ENCODE measurements around the gene COPS8.

COPS8 gene

DNA sequence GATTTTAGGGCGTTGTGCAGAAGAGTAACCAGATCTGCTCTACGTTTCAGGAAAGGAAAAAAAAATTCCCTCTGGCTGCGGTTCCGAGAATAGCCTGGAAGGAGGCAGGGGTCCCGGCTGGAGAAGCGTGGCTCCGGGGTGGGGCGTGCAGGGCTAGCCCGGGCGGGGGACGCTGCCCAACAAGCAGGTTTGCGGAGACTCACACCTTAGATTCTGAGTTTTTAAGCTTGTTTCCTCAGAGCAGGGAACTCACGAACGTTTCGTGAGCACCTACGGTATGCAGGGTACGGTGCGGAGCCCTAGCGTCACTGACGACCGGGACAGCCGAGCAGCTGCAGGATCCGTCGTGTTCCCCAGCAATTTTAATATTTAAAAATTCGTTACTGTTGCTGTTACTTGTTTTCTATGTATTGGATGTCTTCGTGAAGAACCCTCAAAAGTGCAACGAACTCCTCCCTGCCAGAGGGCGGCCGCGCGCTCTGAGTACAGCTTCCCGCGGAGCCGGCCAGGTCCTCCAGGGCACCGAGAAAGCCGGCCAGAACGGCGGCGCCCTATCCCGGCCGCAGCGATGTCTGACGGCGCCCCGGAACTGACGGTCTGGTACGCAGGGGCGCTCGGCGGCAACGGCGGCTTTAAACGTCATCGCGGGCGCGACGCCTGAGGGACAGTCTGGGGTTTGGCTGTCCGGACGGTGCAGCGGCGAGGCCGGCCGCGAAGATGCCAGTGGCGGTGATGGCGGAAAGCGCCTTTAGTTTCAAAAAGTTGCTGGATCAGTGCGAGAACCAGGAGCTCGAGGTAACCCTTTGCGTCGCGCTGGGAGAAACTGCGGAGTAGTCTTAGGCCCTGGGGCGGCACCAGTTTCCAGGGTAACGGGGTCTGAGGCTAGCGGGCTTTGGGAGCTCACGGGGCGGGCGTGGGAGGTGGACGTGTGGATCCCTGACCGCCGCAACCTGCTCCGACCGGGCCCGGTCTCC lies at the start of gene COPS8:
COPS8 (plus strand) TSS at position 642 of the 974 bp plus-strand sequence; CDS start at position 718, 76 bp downstream.
- peak; percentile 64 to 92 for DNase-seq

DNA sequence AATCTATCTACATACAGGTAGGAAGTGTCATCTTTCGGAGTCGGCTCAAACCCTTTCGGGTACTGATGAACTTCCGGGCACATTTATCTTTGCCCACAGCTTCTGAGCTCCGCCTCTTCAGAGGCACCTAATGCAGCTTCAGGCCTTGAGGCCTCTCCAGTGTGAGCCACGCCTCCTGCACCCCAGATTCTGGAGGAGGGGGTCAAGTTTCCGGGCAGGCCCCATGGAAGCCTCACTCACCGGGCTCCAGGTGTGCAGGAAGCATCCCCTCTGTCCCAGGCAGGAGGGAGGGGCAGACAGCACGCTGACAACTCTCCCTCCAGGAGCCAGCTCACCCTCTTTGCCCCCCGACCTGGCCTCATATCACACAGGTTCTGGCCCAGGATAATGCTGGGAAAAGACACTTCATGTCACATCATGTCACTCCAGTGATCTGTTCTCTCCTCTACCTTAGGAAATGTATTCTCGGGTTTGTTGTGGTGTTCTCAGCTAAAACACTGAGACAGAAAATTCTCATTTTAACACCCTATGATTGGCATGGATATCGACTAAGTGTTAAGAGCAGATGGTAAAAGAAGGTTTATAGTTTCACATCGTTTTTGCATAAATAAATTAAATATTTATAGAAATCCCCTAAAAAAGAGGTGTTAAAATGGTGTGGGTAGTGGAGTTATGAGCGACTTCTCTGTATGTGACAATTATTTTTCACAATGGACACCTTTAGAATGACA lies 46.2 kb upstream of the COPS8 start:
- DNase-seq = no peak

DNA sequence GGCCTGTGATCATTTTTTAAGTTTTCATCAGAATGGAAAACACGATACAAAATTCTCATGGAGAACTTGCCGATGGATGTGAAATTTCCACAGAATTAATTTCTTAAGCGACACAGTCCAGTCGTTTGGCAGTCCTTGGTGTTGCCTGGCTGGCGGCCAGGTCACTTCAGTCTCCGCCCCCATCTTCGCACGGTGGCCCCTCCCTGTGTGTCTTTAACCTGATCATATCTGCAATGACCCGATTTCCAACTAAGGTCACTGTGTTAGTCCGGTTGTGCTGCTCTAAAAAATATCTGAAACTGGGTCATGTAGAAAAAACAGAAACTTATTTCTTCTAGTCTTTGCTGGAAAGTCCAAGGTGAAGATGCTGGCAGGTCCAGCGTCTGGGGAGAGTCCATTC lies 44.5 kb upstream of the COPS8 start:
- no peak for DNase-seq

DNA sequence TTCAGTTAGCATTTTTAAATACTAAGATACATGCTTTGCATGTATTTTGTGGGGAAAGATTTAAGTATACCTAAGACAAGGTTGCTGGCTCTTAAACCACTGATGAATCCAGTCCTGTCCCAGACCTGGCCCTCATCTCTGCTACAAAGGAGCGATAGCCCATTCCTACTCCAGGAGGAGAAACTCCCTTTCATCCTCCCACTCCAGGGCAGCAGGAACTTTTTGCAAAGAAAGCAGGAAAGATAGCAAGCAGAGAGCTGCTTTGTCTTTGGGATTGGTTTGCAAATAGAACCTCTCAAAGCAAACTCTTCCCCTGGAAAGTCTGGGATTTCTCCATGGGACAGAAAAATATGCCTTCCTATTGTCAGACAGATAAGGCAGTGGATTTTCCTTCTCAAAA lies 43.6 kb upstream of the COPS8 start:
- no peak for DNase-seq

DNA sequence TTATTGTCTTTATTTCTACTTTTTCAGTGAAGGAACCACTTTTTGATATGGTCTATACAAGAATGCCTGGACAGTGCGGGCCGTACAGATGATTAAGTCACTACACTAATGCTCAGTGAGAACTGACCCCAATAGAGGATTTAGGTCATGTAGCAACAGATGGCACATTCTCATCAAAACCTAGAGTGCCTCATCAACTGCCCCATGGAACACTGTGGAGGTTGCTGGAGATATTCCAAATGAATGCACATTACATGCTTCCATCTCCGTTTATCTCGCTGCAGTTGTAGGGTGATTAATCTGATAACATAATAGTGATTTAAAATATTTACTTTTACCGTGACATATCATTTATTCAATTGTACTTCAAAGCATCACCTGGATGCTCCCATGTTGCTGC lies 41.8 kb upstream of the COPS8 start:
- no peak for DNase-seq

DNA sequence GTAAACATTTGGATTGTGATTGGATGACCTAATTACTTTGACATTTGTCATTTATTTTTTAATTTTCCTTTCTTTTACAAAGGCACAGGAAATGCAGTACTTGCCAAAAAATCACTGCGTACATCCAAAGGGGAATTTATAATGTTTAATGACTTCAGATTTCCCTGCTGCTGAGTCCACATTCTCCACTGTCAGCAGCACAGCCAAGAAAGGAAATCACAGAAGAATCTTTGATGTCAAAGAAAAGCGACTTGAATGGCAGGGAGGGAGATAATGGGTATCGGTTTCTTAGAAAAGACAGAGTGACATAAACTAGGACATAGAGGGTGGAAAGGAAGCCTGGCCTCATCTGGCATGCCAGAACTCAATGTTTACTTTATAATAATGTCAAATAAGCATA lies 41.4 kb upstream of the COPS8 start:
- no peak for DNase-seq

DNA sequence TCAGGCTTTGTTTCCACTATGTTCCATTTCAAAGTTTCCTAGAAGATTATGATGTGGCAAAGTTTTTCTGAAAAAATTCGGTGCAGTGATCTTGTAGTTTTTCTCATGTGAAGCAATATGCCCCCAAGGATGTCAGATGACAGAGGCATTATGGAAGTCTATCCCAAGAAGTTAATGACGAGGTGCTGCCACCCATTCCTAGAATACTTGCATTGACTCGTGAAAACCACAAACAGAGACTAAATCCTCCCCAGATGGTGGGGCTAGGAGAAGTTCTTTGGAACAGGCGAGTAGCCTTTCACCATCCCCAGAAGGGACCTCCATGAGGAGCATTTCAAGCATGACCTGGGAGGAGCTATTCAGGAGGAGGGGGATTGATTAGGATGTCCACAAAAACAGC lies 40.2 kb upstream of the COPS8 start:
- DNase-seq = no peak

DNA sequence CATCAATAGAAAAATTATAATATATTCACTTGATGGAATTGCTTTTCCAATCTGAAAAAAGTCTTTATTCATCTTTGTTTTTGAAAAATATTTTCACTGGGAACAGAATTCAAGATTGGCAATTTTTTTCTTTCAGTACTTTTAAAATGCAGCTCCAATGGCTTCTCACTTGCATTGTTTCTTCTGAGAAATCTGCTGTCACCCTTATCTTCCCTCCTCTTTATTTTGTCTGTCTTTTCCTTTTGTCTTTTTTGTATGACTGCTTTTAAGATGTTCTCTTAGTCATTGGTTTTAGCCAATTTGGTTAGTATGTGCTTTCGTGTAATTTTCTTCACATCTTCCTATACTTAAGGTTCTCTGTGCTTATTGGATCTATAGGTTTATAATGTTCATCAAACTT lies 37.1 kb upstream of the COPS8 start:
- DNase-seq = no peak

DNA sequence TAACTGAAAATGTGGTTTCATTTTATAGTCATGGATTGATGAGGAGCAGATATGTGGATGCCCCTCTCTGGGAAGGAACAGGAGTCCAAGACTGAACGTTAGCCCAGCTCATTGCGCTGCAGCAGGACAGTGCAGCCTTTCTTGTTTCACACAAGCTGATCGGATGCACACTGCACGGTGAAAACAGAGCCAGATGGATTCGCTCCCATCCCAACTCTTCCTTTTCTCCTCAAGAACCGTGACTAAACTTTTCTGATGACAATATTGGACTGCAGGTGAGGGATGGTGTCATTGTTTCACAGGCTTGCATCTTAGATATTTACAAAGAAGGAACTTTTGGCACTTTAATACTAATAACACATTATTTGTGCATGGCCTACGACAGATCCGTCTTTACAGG lies 33.8 kb upstream of the COPS8 start:
- DNase-seq = no peak

DNA sequence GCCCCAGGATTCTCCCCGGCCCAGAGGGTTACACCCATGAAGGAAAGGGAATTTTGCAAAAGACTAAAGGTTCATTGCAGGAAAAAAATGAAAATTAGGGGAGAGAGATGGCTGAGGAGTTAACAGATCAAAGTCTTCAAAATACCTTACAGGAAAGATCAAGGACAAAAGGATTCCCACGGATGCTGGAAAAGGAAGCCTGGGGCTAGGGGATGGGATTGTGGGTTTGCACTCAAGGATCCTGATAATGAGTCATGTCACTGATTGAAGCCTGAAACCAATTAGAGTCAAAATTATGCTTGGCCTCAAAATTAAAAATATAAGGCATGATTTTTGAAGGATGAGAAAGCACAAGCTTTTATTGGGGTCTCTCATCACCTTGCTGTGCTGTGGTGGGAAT lies 32.6 kb upstream of the COPS8 start:
- no peak for DNase-seq

DNA sequence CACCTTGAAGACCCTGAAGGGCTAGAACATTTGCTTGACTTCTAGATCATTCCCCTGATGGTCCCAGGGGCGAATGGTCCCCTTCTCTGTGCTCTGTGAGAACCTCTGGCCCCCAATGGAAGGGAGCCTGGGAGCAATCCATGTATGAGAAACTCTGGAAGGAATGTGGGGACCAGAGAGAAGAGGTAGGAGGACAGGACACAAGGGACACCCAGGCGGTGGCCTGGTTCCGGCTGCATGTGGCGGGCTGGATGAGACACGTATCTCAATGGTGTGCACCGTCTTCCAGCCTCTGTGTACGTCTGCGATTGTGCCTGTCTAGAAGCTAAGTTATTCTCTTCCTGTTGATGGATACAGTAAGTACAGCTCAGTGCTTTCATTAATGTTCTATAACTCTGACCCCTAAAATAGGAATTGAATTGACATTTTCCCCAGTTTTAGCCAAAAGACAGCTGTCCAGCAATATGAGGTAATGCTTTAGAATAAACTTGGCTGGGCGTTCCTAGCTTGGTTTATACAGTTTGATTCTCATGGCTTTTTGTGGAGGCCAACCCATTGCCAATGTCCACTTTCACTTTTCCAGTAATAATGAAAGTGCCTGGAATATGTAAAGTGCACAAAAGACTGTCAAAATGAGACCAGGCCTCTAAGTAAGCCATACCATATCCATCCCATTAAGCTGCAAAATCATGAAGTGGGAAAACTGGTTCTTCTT lies 30.1 kb upstream of the COPS8 start:
- no peak for DNase-seq

DNA sequence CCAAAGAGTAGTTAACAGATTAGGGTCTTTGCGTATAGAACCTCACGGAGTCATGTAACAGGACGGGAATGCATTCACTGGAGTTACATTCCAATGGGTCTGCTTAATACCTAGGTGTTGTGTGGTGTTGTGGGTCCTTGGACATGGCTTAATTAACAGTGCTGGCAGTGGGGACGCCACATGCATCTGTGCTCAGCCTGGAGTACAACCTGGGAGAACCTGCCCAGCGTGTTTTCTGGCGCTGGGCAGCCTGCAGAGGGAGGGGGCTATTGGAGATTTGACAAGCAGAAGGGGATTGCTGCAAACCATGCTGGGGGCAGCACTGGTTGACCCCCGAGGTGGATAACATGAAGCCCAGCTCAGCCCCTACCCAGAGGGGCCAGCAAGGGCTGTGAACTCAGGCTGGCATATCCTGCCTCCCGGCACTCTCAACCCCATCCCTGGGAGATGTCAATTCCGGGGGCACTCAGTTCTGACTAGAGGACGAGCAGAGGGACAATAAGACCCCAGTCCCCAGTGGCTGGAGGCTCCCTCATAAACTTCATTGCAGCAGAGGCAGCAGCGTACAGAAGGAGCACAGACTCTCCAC lies 29.3 kb upstream of the COPS8 start:
- DNase-seq = no peak

DNA sequence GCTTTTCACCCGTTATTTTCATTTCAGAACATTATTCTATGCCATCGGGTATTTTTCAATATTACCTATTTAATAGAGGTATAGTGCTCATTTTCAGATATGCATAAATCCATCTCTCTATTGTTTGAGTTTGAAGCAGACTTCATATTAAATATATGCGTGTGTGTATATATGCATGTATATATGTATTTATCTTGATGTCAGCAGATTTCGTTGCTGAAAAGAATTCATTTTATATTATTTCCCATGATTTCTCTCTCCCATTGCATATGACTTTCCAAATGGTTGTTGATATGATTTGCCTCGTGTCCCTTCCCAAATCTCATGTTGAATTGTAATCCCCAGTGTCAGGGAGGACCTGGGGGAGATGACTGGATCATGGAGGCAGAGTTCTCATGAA lies 28.6 kb upstream of the COPS8 start:
- no peak for DNase-seq

DNA sequence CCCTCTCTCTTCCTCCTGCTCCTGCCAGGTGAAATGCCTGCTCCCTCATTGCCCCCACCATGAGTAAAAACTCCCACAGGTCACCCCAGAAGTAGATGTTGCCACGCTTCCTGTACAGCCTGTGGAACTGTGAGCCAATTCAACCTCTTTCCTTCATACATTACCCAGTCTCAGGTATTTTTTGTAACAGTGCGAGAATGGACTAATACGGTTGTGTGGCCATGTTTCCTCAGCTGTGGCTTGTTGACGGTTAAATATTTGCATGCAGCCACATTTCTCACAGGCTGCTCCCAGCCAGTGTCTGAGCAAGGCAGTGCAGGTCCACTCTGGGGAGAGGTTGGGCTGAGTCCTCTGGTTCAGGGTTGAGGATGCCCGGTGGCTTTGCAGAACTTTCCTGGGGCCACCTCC lies 27.8 kb upstream of the COPS8 start:
- no peak for DNase-seq

DNA sequence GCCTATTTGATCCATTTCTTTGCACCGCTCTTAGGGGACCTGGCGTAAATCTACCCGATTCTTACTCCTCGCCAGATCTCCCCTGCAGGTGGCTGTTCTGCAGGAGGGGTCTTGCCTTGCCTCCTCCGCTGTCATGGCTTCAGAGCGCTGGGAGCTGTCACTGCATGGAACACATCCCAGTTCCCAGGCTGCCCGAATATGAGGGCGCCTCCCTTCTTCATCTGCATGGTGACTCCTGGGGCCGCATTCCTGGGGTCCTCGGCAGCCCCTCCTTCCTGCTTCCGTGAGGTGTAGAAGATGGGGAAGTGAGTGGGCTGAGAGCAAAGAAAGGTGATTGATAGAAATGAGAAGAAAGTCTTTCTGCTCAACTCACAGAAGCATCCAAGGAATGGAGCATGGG lies 27.3 kb upstream of the COPS8 start:
- DNase-seq = no peak

DNA sequence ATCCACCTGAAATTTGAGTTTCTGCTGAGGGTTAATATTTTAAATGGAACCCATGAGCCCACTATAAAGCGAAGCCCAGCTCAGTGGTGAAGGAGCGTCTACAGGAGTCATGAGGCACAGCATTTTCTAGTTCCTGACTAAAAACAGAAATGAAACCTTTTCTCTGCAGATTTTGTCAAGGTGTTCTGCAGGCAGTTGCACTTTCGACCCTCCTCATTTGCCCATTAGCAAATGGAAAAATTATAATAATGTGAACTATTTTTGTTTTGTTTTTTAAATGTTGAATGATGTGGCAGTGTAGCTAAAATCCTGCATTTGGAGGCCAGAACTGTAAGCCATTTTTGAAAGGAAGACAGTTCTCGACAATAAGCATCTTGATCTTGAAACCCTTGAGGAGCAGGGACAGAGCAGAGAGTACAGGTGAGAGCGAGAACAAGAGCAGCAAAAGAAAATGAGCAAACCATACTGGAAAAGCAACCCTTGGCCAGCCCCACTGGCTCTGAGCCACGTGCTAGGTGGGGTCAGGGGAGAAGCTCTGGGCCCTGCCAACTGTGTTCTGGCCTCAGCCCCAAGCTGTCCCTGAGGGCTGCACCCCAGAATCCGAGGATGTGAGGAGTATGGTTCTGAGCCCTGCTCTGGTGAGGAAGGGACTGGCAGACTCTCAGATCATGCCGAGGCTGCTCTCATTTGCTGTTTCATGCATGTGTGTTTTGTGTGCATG lies 26.4 kb upstream of the COPS8 start:
- no peak for DNase-seq

DNA sequence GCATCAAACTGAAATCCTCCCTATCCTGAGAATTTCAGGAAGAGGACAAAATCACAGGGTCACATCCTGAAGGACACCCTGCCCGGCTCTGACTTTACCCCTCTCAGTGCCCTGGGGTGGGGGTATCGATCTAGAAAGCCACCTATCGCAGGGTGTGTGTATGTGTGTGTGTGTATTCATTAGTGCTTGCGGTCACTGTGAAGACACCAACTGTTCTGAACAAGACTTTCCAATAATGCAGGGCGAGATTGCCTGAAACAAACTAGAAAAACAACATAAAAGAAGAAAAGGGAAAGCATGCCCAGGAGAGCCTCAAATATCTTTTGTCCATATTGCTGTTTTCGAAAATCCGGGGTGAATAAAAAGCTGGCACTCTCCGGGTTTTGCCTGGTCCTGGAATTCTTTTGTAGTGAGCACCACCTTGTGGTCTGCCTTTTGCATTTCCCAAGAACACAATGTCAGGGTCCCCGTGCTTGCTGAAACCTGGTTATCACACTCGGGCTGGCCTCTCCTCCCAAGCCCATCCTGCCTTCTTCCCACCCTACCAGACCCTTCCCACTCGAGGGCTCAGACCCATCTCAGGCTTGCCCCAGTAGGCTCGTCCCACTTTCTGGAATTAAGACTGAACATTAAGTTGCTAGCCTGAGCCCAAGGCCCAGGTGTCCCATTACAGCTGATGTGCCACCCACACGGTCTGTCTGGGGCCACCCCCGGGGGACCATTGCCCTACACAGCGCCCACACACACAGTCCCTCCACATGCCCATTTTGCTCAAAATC lies 25.0 kb upstream of the COPS8 start:
- peak; percentile 37 to 69 for DNase-seq

DNA sequence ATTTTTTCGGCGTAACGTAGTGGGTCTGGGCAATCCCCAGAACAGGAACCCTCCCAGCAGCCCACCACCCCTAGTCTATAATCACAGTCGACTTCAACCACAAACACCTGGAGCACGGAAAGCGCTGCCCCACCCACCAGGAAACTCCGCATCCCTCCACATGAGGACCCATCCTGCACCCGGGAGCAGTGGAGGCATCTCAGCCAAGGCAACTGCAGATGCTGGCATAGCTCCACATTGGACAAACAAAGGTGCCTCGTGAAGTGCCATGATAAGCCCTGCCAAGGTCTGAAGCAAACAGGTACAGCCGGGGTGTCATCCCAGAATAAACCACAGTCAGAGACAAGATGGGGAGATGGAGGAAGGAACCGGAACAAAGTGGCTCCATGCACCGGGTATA lies 24.3 kb upstream of the COPS8 start:
- no peak for DNase-seq

DNA sequence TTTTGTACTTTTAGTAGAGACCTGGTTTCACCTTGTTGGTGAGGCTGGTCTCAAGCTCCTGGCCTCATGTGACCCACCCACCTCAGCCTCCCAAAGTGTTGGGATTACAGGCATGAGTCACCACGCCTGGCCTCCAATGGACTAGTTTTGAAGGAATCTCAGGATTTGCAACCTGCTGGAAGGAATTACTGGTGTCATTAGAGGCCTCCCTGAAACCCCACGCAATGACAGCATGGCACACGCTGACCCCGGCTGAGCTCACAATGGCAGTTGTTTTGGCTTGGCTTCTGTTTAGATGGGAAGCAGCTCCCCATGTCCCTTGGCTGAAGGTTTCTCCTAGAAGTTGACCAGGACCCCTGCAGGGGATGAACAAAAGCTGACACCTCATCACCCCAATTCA lies 23.1 kb upstream of the COPS8 start:
- no peak for DNase-seq

DNA sequence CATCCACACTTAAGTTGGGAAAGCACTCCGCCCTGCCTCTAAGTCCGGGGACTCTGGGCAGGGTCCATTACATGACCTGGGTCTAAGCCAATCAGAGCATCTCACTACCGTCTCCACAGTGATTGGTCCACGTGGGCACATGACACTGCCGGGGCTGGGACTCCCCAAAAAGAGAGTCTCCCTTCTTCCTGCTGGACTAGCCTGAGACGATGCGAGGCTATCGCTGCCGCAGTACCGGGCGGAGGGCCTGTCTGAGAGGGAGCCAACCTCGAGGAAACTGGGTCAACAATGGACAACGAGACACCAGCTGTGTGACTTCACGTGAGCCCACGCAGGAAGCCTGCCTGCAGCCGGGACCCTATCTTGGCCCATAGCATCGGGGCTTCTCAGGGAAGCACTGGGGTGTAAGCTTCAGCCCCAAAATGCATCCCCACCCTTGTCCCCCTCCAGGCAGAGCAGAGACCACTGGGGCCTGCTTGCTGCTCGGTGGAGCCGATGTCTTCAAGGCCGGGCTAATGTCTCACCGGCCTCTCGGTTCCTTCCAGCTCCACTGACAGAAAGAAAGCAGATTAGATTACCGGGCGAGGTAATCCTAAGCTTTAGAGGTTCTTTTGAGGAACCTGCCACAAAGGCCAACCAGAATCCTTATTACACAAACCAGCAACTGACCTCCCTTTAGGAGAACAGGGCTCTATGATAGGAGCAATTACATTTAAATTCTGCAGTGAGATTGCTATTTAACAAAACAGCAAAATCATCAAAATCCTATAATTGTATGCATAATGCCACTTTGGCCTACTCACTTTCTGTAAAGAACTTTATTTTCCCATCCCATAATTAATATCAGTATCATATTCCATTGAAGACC lies 21.3 kb upstream of the COPS8 start:
- DNase-seq = no peak

DNA sequence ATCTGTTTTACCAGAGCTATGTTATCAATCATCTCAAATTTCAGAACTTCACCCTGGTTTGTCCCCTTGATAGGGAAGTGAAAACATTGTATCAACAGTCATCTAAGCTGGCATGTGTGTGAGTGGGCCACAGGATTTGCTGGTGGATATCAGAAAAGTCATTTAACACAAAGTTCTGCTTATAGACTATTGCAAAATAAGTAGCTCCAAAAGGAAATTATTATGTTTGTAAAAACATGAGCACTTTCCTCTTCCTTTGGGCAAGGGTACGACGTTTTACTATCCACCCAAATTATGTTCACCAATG lies 20.7 kb upstream of the COPS8 start:
- no peak for DNase-seq
